PFSK-1 (cell line): ENCODE data around the gene SRGAP3.

Experiments used
- POLR2AphosphoS5 ChIP-seq: IDR thresholded peaks from 2 replicates; pipeline ENCODE4 v1.6.1; 2012; ENCODE audit warnings: low read depth, mild to moderate bottlenecking, control low read depth, low read length, moderate library complexity
- SIN3A ChIP-seq: IDR thresholded peaks from 2 replicates; pipeline ENCODE4 v1.6.1; 2012; ENCODE audit warnings: mild to moderate bottlenecking, low read length, moderate library complexity, borderline replicate concordance; ENCODE audit not compliant: insufficient read depth
- TAF1 ChIP-seq: IDR thresholded peaks from 2 replicates; pipeline ENCODE4 v1.6.1; 2012; ENCODE audit warnings: low read length, control low read depth, borderline replicate concordance; ENCODE audit not compliant: insufficient read depth
- TF ChIP-seq, protein P1 (sequence below), 2 experiments: IDR thresholded peaks; 2 replicates each; pipeline versions ENCODE4 v1.6.1 to v1.8.0; 2011 to 2012; ENCODE audit warnings: low read depth in 2 of 2, low read length in 2 of 2, control low read depth in 1 of 2, inconsistent platforms in 1 of 2, mild to moderate bottlenecking in 1 of 2, moderate library complexity in 1 of 2; ENCODE audit not compliant: insufficient read depth in 1 of 2

DNA sequence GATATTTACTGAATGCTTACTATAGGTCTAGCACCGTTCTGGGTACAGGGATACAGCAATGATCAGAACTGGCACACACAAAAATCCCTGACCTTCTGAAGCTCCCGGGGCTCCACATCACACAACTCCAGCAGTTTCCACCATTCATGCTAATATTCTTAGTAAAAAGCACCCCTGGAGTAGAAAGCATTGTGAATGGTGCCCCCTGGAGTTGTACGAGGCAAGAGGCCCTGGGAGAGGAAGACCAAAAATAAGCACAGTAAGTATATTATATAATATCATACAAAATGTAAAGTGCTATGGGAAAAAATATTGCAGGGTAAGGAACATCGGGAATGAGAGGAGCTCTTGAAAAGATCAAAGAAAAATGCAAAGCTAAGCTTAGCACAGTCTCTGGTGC is 790 bp upstream of the SRGAP3 start:
- TF ChIP-seq POLR2AphosphoS5 (no peak), SIN3A (no peak), TAF1 (no peak)
- TF ChIP-seq, protein P1, sequence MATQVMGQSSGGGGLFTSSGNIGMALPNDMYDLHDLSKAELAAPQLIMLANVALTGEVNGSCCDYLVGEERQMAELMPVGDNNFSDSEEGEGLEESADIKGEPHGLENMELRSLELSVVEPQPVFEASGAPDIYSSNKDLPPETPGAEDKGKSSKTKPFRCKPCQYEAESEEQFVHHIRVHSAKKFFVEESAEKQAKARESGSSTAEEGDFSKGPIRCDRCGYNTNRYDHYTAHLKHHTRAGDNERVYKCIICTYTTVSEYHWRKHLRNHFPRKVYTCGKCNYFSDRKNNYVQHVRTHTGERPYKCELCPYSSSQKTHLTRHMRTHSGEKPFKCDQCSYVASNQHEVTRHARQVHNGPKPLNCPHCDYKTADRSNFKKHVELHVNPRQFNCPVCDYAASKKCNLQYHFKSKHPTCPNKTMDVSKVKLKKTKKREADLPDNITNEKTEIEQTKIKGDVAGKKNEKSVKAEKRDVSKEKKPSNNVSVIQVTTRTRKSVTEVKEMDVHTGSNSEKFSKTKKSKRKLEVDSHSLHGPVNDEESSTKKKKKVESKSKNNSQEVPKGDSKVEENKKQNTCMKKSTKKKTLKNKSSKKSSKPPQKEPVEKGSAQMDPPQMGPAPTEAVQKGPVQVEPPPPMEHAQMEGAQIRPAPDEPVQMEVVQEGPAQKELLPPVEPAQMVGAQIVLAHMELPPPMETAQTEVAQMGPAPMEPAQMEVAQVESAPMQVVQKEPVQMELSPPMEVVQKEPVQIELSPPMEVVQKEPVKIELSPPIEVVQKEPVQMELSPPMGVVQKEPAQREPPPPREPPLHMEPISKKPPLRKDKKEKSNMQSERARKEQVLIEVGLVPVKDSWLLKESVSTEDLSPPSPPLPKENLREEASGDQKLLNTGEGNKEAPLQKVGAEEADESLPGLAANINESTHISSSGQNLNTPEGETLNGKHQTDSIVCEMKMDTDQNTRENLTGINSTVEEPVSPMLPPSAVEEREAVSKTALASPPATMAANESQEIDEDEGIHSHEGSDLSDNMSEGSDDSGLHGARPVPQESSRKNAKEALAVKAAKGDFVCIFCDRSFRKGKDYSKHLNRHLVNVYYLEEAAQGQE (IDR thresholded peaks at IDR 0.05; ENCODE audit: insufficient read depth in 1 of 2, low read depth in 2 of 2, low read length in 2 of 2), result no peak
